ENCODE data around the gene SHD.

The SHD gene

DNA sequence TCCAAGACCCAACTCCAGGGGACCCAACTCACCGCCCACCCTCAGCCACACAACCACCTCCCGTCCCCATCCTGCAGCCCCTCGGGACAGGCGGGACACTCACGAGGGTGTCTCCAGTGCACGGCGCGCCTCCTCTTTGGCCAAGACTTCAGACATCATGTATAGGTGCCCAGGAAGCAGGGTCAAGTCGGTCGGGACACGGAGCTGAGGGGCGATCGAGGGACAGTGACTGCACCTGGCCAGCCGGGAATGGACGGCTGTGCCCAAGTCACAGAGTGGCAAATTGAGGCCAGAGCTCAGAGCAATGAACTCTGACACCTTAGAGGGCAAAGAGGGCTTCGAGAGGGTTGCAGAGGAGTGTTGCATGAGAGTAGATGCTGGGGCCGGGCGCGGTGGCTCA is 50.8 kb downstream of the SHD start:
- H3K9ac ChIP-seq (ENCODE audit: low read length) = no peak overlapping the region
- H3F3A ChIP-seq (ENCODE audit: insufficient read depth, low read length) = no peaks in the 10 kb centered on the region
- TF ChIP-seq, protein P1, sequence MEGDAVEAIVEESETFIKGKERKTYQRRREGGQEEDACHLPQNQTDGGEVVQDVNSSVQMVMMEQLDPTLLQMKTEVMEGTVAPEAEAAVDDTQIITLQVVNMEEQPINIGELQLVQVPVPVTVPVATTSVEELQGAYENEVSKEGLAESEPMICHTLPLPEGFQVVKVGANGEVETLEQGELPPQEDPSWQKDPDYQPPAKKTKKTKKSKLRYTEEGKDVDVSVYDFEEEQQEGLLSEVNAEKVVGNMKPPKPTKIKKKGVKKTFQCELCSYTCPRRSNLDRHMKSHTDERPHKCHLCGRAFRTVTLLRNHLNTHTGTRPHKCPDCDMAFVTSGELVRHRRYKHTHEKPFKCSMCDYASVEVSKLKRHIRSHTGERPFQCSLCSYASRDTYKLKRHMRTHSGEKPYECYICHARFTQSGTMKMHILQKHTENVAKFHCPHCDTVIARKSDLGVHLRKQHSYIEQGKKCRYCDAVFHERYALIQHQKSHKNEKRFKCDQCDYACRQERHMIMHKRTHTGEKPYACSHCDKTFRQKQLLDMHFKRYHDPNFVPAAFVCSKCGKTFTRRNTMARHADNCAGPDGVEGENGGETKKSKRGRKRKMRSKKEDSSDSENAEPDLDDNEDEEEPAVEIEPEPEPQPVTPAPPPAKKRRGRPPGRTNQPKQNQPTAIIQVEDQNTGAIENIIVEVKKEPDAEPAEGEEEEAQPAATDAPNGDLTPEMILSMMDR (IDR thresholded peaks at IDR 0.05; ENCODE audit: low read length) = no peak
- no peak for TF ChIP-seq EZH2 (IDR thresholded peaks at IDR 0.05; ENCODE audit: borderline replicate concordance, low read length)
- no peaks in the 10 kb centered on the region for H4K20me1 ChIP-seq (ENCODE audit: insufficient read depth, low read length)
- H3K4me1 ChIP-seq (ENCODE audit: insufficient read depth, low read length, severe bottlenecking) = no peaks in the 10 kb centered on the region
- H2AFZ ChIP-seq (ENCODE audit: low read length) = no peak overlapping the region
- H3K4me3 ChIP-seq (ENCODE audit: low read depth, low read length, poor library complexity, severe bottlenecking) = no peak overlapping the region
- no peak overlapping the region for H3K4me2 ChIP-seq (ENCODE audit: low read length)
- H3K9me2 ChIP-seq (ENCODE audit: low read depth, low read length) = no peaks in the 10 kb centered on the region
- H3K27me3 ChIP-seq (ENCODE audit: insufficient read depth, low read length) = no peaks in the 10 kb centered on the region
- no peaks in the 10 kb centered on the region for H3K36me3 ChIP-seq (ENCODE audit: insufficient read depth, low read length)
- H3K9me3 ChIP-seq (ENCODE audit: low read length) = no peaks in the 10 kb centered on the region
- no peak overlapping the region for H3K27ac ChIP-seq (ENCODE audit: low read depth, low read length, poor library complexity, severe bottlenecking)
- H3K79me2 ChIP-seq (ENCODE audit: insufficient read depth, low read length) = no peaks in the 10 kb centered on the region

DNA sequence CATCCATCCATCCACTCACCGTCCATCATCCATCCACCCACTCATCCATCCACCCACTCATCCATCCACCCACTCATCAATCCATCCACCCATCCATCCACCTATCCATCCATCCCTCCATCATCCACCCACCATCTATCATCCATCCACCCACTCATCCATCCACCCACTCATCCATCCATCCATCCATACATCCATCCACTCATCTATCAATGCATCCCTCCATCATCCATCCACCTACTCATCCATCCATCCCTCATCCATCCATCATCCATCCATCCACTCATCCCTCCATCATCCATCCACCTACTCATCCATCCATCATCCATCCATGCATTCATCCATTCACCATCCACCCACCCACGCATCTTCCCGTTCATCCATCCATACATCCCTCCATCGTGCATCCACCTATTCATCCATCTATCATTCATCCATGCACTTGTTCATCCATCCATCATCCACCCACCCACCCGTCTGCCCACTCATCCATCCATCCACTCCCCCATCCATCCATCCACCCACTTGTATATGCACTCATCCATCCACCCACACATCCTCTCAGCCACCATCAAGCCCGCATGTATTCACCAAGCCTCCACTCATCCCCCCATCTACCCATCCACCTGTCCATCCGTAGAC is 56.0 kb downstream of the SHD start:
- Histone ChIP-seq H3K79me2 (ENCODE audit: insufficient read depth, low read length) (no peaks in the 10 kb centered on the region), H3F3A (ENCODE audit: insufficient read depth, low read length) (no peaks in the 10 kb centered on the region), H3K4me1 (ENCODE audit: insufficient read depth, low read length, severe bottlenecking) (peaks cover 9% of the 10 kb centered on the region), H3K4me3 (ENCODE audit: low read depth, low read length, poor library complexity, severe bottlenecking) (no peak overlapping the region), H3K36me3 (ENCODE audit: insufficient read depth, low read length) (no peaks in the 10 kb centered on the region), H4K20me1 (ENCODE audit: insufficient read depth, low read length) (no peaks in the 10 kb centered on the region), H3K27ac (ENCODE audit: low read depth, low read length, poor library complexity, severe bottlenecking) (no peak overlapping the region), H3K4me2 (ENCODE audit: low read length) (no peak overlapping the region), H3K27me3 (ENCODE audit: insufficient read depth, low read length) (no peaks in the 10 kb centered on the region), H3K9me3 (ENCODE audit: low read length) (no peaks in the 10 kb centered on the region), H2AFZ (ENCODE audit: low read length) (no peak overlapping the region), H3K9me2 (ENCODE audit: low read depth, low read length) (no peaks in the 10 kb centered on the region), H3K9ac (ENCODE audit: low read length) (no peak overlapping the region)
- TF ChIP-seq EZH2 (IDR thresholded peaks at IDR 0.05; ENCODE audit: borderline replicate concordance, low read length) = no peak
- TF ChIP-seq, protein P1 (IDR thresholded peaks at IDR 0.05; ENCODE audit: low read length) = no peak

DNA sequence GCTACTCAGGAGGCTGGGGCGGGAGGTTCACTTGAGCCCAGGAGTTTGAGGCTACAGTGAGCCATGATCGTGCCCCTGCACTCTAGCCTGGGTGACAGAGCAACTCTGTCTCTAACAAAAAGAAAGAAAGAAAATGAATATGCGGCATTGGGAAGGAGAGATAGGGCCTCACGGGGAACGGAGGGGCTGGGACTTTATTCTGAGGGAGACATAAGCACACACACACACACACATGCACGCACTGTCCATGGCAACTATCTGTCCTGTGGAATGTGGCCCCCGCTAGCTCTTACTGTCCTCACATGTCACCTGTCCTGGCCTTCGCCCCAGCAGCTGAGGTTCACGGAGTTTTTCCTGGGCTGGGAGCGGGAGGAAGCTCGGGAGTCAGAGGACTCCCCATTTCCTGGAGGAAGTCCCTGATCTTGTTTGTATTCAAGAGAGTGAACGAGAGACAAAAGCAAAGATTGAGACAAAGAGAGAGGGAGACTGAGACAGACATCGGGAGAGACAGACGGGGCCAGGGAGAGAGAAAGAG is 58.9 kb downstream of the SHD start:
- no peak overlapping the region for H3K27ac ChIP-seq (ENCODE audit: low read depth, low read length, poor library complexity, severe bottlenecking)
- no peaks in the 10 kb centered on the region for H4K20me1 ChIP-seq (ENCODE audit: insufficient read depth, low read length)
- H3K27me3 ChIP-seq (ENCODE audit: insufficient read depth, low read length) = no peaks in the 10 kb centered on the region
- H3K4me1 ChIP-seq (ENCODE audit: insufficient read depth, low read length, severe bottlenecking) = peaks cover 15% of the 10 kb centered on the region
- TF ChIP-seq, protein P1 (IDR thresholded peaks at IDR 0.05; ENCODE audit: low read length) = no peak
- no peak for TF ChIP-seq EZH2 (IDR thresholded peaks at IDR 0.05; ENCODE audit: borderline replicate concordance, low read length)
- H3K79me2 ChIP-seq (ENCODE audit: insufficient read depth, low read length) = no peaks in the 10 kb centered on the region
- peak overlapping the region; percentile 52 for H3K4me2 ChIP-seq (ENCODE audit: low read length)
- no peaks in the 10 kb centered on the region for H3K36me3 ChIP-seq (ENCODE audit: insufficient read depth, low read length)
- H3K9me2 ChIP-seq (ENCODE audit: low read depth, low read length) = no peaks in the 10 kb centered on the region
- no peaks in the 10 kb centered on the region for H3F3A ChIP-seq (ENCODE audit: insufficient read depth, low read length)
- H3K9me3 ChIP-seq (ENCODE audit: low read length) = no peaks in the 10 kb centered on the region
- H3K9ac ChIP-seq (ENCODE audit: low read length) = peak overlapping the region; percentile 22; the same call in 1 of the 2 replicates
- H3K4me3 ChIP-seq (ENCODE audit: low read depth, low read length, poor library complexity, severe bottlenecking) = peak overlapping the region; percentile 37
- no peak overlapping the region for H2AFZ ChIP-seq (ENCODE audit: low read length)
